ENCODE results near the gene TNFSF18.

- no peak for TF ChIP-seq POLR2A (IDR thresholded peaks at IDR 0.05)
- TF ChIP-seq, protein P1, sequence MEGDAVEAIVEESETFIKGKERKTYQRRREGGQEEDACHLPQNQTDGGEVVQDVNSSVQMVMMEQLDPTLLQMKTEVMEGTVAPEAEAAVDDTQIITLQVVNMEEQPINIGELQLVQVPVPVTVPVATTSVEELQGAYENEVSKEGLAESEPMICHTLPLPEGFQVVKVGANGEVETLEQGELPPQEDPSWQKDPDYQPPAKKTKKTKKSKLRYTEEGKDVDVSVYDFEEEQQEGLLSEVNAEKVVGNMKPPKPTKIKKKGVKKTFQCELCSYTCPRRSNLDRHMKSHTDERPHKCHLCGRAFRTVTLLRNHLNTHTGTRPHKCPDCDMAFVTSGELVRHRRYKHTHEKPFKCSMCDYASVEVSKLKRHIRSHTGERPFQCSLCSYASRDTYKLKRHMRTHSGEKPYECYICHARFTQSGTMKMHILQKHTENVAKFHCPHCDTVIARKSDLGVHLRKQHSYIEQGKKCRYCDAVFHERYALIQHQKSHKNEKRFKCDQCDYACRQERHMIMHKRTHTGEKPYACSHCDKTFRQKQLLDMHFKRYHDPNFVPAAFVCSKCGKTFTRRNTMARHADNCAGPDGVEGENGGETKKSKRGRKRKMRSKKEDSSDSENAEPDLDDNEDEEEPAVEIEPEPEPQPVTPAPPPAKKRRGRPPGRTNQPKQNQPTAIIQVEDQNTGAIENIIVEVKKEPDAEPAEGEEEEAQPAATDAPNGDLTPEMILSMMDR (IDR thresholded peaks at IDR 0.05) = no peak
These were observed 34.3 kb downstream of the TNFSF18 start for GRCh38 chr1:173016419-173016818.
